ENCODE measurements around the gene CREM. TPM values are rescaled to one million over a fixed set of nuclear protein-coding genes. Genes with fewer than 3 reads are reported as not detected.

CREM gene
- total RNA-seq, 2 experiments from 2014 or later = 32.2 to 38.1 TPM

GRCh38 chr10:35195361-35196306, 69.0 kb downstream of the CREM start:
- H3K79me2 ChIP-seq (ENCODE audit: insufficient read depth, low read depth, low read length) = peaks cover 6% of the 10 kb centered on the region; the same call in 1 of the 2 replicates
- POLR2A ChIA-PET = interaction anchor here (0.6 to 5.2 kb wide), 29 partner anchors 9 to 1551 kb away, joined by 3 to 95 read pairs (median 6); partner anchors contain the start of genes CREM and CUL2
- peaks cover 24% of the 10 kb centered on the region for H3K4me1 ChIP-seq (ENCODE audit: insufficient read depth, low read length, poor library complexity, severe bottlenecking)
- DNase-seq (ENCODE audit: low spot score) = peak; percentile 91
- CTCF ChIA-PET (ENCODE audit: unreplicated experiment) = interaction anchor here (0.7 to 1.9 kb wide), 13 partner anchors 11 to 184 kb away, joined by 3 to 22 read pairs (median 4); partner anchors contain the start of gene CREM
- peak; percentile 91 for TF ChIP-seq CTCF (conservative IDR thresholded peaks at IDR 0.05; ENCODE audit: low read length)
- no peak for TF ChIP-seq EZH2phosphoT487 (IDR thresholded peaks at IDR 0.05; ENCODE audit: borderline replicate concordance, low read depth, low read length)
- H3K36me3 ChIP-seq (ENCODE audit: insufficient read depth, low read length) = no peaks in the 10 kb centered on the region
- H3K4me3 ChIP-seq (ENCODE audit: low read depth, low read length, poor library complexity, severe bottlenecking) = peak overlapping the region; percentile 67
- H3K27ac ChIP-seq (ENCODE audit: low read depth, low read length, poor library complexity, severe bottlenecking) = peak overlapping the region; percentile 88
- peak overlapping the region; percentile 98 for H2AFZ ChIP-seq (ENCODE audit: low read length)
- no TSS peak for BruUV-seq (replicated peaks)
- H3K4me2 ChIP-seq (ENCODE audit: low read length) = peak overlapping the region; percentile 74
- no peaks in the 10 kb centered on the region for H4K20me1 ChIP-seq (ENCODE audit: insufficient read depth, low read length)
- H3K9me3 ChIP-seq (ENCODE audit: low read length) = no peaks in the 10 kb centered on the region
- intact Hi-C loops (cut with micrococcal nuclease; ENCODE audit: unreplicated experiment) = loop anchor here (1.0 kb wide), 2 partner anchors 46 to 68 kb away; no protein-coding TSS in a partner anchor
- H3K9me2 ChIP-seq (ENCODE audit: insufficient read depth, low read length) = no peaks in the 10 kb centered on the region

GRCh38 chr10:35200487-35200886, 73.8 kb downstream of the CREM start:
- H2AFZ ChIP-seq (ENCODE audit: low read length) = no peak overlapping the region
- no peaks in the 10 kb centered on the region for H4K20me1 ChIP-seq (ENCODE audit: insufficient read depth, low read length)
- H3K36me3 ChIP-seq (ENCODE audit: insufficient read depth, low read length) = no peaks in the 10 kb centered on the region
- ChIA-PET CTCF (ENCODE audit: unreplicated experiment) (no interaction called here), POLR2A (interaction anchor here (0.6 to 1.3 kb wide), 3 partner anchors 74 to 78 kb away, joined by 3 to 4 read pairs (median 3); no protein-coding TSS in a partner anchor)
- no peaks in the 10 kb centered on the region for H3K9me3 ChIP-seq (ENCODE audit: low read length)
- BruUV-seq (replicated peaks) = no TSS peak
- H3K9me2 ChIP-seq (ENCODE audit: insufficient read depth, low read length) = no peaks in the 10 kb centered on the region
- peaks cover 20% of the 10 kb centered on the region for H3K4me1 ChIP-seq (ENCODE audit: insufficient read depth, low read length, poor library complexity, severe bottlenecking)
- no peak for DNase-seq (ENCODE audit: low spot score)
- no peak overlapping the region for H3K4me2 ChIP-seq (ENCODE audit: low read length)
- intact Hi-C loops (cut with micrococcal nuclease; ENCODE audit: unreplicated experiment) = no loop called here
- no peak overlapping the region for H3K27ac ChIP-seq (ENCODE audit: low read depth, low read length, poor library complexity, severe bottlenecking)
- H3K79me2 ChIP-seq (ENCODE audit: insufficient read depth, low read depth, low read length) = peaks cover 6% of the 10 kb centered on the region; the same call in 1 of the 2 replicates
- TF ChIP-seq CTCF (conservative IDR thresholded peaks at IDR 0.05; ENCODE audit: low read length) (no peak), EZH2phosphoT487 (IDR thresholded peaks at IDR 0.05; ENCODE audit: borderline replicate concordance, low read depth, low read length) (no peak)
- H3K4me3 ChIP-seq (ENCODE audit: low read depth, low read length, poor library complexity, severe bottlenecking) = no peak overlapping the region
